NCI-H146 treated with DMSO at 0.1 percent for 48 hours (cell line): ENCODE measurements around the gene CSKMT.
"Not testable (repeated sequence)": the region's sequence is repeated elsewhere in the genome, so short reads cannot be mapped to it uniquely, and the experiment has no call there.

Experiments
- DNase-seq: peaks from one replicate; lab custom pipeline; 2025; ENCODE audit not compliant: unreplicated experiment; lab: John Stamatoyannopoulos, UW

CSKMT gene

GRCh38 chr11:62687508-62688396 lies 22.6 kb downstream of the CSKMT start:
- no peak for DNase-seq

GRCh38 chr11:62688491-62688890 lies 23.4 kb downstream of the CSKMT start:
- no peak for DNase-seq

GRCh38 chr11:62689421-62690183 lies 24.5 kb downstream of the CSKMT start, which contains the start of gene LRRN4CL:
Gene LRRN4CL (minus strand): TSS chr11:62689530. CDS start chr11:62688508, 1,022 bp downstream.
- DNase-seq = no peak

GRCh38 chr11:62693624-62694023 lies 28.5 kb downstream of the CSKMT start:
- not testable (repeated sequence) for DNase-seq

GRCh38 chr11:62694455-62695167 lies 29.5 kb downstream of the CSKMT start:
- peak; percentile 25 for DNase-seq

- no peak for DNase-seq
Observed at GRCh38 chr11:62702246-62702645, 37.1 kb downstream of the CSKMT start.

- DNase-seq = not testable (repeated sequence)
Observed at GRCh38 chr11:62703921-62704320, 38.8 kb downstream of the CSKMT start.

GRCh38 chr11:62705413-62705812 lies 40.3 kb downstream of the CSKMT start:
- peak; percentile 37 for DNase-seq

GRCh38 chr11:62705880-62706849 lies 41.1 kb downstream of the CSKMT start:
- DNase-seq = peak; percentile 89

- DNase-seq = no peak
Observed at GRCh38 chr11:62706850-62707247, 41.7 kb downstream of the CSKMT start.

- DNase-seq = no peak
Observed at GRCh38 chr11:62707277-62707861, 42.3 kb downstream of the CSKMT start, which contains the start of the genes BSCL2 and GNG3. Gene BSCL2 (minus strand): TSS chr11:62707424. CDS start chr11:62707195, 229 bp downstream. Gene GNG3 (plus strand): TSS chr11:62707676. CDS start chr11:62708296, 620 bp downstream.

- no peak for DNase-seq
Observed at GRCh38 chr11:62708392-62708791, 43.3 kb downstream of the CSKMT start.

- peak; percentile 77 for DNase-seq
Observed at GRCh38 chr11:62708793-62709192, 43.7 kb downstream of the CSKMT start.

GRCh38 chr11:62709247-62710000 lies 44.3 kb downstream of the CSKMT start:
- DNase-seq = peak; percentile 97

- DNase-seq = no peak
Observed at GRCh38 chr11:62710001-62710345, 44.9 kb downstream of the CSKMT start.

- DNase-seq = no peak
Observed at GRCh38 chr11:62712276-62712812, 47.2 kb downstream of the CSKMT start.

- no peak for DNase-seq
Observed at GRCh38 chr11:62712861-62713260, 47.7 kb downstream of the CSKMT start.

GRCh38 chr11:62713343-62713742 lies 48.2 kb downstream of the CSKMT start:
- DNase-seq = no peak
